Ishikawa (cell line): Measurements from ENCODE around the gene ARMC3.

ENCODE experiments used
- NFIC ChIP-seq: IDR thresholded peaks from 2 replicates; pipeline ENCODE4 v1.6.1; 2012
- YY1 ChIP-seq: IDR thresholded peaks from 2 replicates; pipeline ENCODE4 v1.6.1; 2012; ENCODE audit warnings: low read depth
- ZBTB7A ChIP-seq: IDR thresholded peaks from 2 replicates; pipeline ENCODE4 v1.6.1; 2012; ENCODE audit warnings: low read depth

- no peak for TF ChIP-seq NFIC
- no peak for TF ChIP-seq ZBTB7A
- no peak for TF ChIP-seq YY1
Measured at GRCh38 chr10:22986771-22987542, 59.1 kb downstream of the ARMC3 start.
